Measurements from ENCODE around the gene GPC3.
"Not testable (repeated sequence)": the region's sequence is repeated elsewhere in the genome, so short reads cannot be mapped to it uniquely, and the experiment has no call there.

Gene GPC3

GRCh38 chrX:133633950-133634349 lies 351.4 kb downstream of the GPC3 start:
- DNase-seq (ENCODE audit: low read depth) = no peak
- in situ Hi-C loops (cut with HindIII; ENCODE audit: low sequenced_read_pairs) = no loop called here
- no peak overlapping the region for H3K4me3 ChIP-seq (ENCODE audit: low read depth, low read length)
- no peak for TF ChIP-seq CTCF (IDR thresholded peaks at IDR 0.05; ENCODE audit: low read depth, low read length, missing control alignments)

GRCh38 chrX:133633162-133633561 lies 352.2 kb downstream of the GPC3 start:
- no peak overlapping the region for H3K4me3 ChIP-seq (ENCODE audit: low read depth, low read length)
- no peak for TF ChIP-seq CTCF (IDR thresholded peaks at IDR 0.05; ENCODE audit: low read depth, low read length, missing control alignments)
- in situ Hi-C loops (cut with HindIII; ENCODE audit: low sequenced_read_pairs) = no loop called here
- DNase-seq (ENCODE audit: low read depth) = no peak

GRCh38 chrX:133630362-133630761 lies 355.0 kb downstream of the GPC3 start:
- TF ChIP-seq CTCF (IDR thresholded peaks at IDR 0.05; ENCODE audit: low read depth, low read length, missing control alignments) = no peak
- no peak overlapping the region for H3K4me3 ChIP-seq (ENCODE audit: low read depth, low read length)
- no peak for DNase-seq (ENCODE audit: low read depth)
- in situ Hi-C loops (cut with HindIII; ENCODE audit: low sequenced_read_pairs) = no loop called here

GRCh38 chrX:133627673-133628072 lies 357.7 kb downstream of the GPC3 start:
- in situ Hi-C loops (cut with HindIII; ENCODE audit: low sequenced_read_pairs) = no loop called here
- no peak for DNase-seq (ENCODE audit: low read depth)
- no peak for TF ChIP-seq CTCF (IDR thresholded peaks at IDR 0.05; ENCODE audit: low read depth, low read length, missing control alignments)
- H3K4me3 ChIP-seq (ENCODE audit: low read depth, low read length) = no peak overlapping the region

- in situ Hi-C loops (cut with HindIII; ENCODE audit: low sequenced_read_pairs); H3K4me3 ChIP-seq (ENCODE audit: low read depth, low read length); DNase-seq (ENCODE audit: low read depth): not testable (repeated sequence)
Measured at GRCh38 chrX:133621384-133621783, 364.0 kb downstream of the GPC3 start.

- in situ Hi-C loops (cut with HindIII; ENCODE audit: low sequenced_read_pairs) = no loop called here
- no peak for TF ChIP-seq CTCF (IDR thresholded peaks at IDR 0.05; ENCODE audit: low read depth, low read length, missing control alignments)
- no peak for DNase-seq (ENCODE audit: low read depth)
- H3K4me3 ChIP-seq (ENCODE audit: low read depth, low read length) = no peak overlapping the region
Measured at GRCh38 chrX:133611676-133612075, 373.7 kb downstream of the GPC3 start.

- in situ Hi-C loops (cut with HindIII; ENCODE audit: low sequenced_read_pairs) = no loop called here
- no peak for TF ChIP-seq CTCF (IDR thresholded peaks at IDR 0.05; ENCODE audit: low read depth, low read length, missing control alignments)
- no peak overlapping the region for H3K4me3 ChIP-seq (ENCODE audit: low read depth, low read length)
- peak; percentile 35 for DNase-seq (ENCODE audit: low read depth)
Measured at GRCh38 chrX:133610056-133610455, 375.3 kb downstream of the GPC3 start.

Measured in astrocyte of the cerebellum (primary cell).